Right cardiac atrium (tissue), 5 donors: ENCODE measurements around the gene COQ3. TPM values are rescaled to one million over a fixed set of nuclear protein-coding genes. Genes with fewer than 3 reads are reported as not detected.

Experiments
- ATAC-seq, 2 donors: fragments of 200-7000 bp; cut with Tn5 transposase; one replicate each; pipeline versions ENCODE4 v1.8.0 to v1.9.1; 2020; ENCODE audit warnings: moderate library complexity in 2 of 2, mild to moderate bottlenecking in 1 of 2
- DNase-seq, 3 donors: peaks; one replicate each; pipeline ENCODE4 v3.0.0-alpha.2; 2020
- H3K27ac ChIP-seq: one replicate; pipeline ENCODE4 v1.5.1; 2013; ENCODE audit warnings: mild to moderate bottlenecking, low read length, control low read depth, moderate library complexity
- H3K27me3 ChIP-seq: one replicate; pipeline ENCODE4 v1.6.1; 2013; ENCODE audit not compliant: control insufficient read depth, insufficient read depth
- H3K4me1 ChIP-seq: one replicate; pipeline ENCODE4 v1.6.1; 2013; ENCODE audit warnings: low read length; ENCODE audit not compliant: control insufficient read depth, insufficient read depth
- H3K4me3 ChIP-seq: one replicate; pipeline ENCODE4 v1.5.1; 2013; ENCODE audit warnings: low read length, control low read depth
- H3K9me3 ChIP-seq: one replicate; pipeline ENCODE4 v1.6.1; 2013; ENCODE audit warnings: low read length; ENCODE audit not compliant: control insufficient read depth
- WGBS: extraction: QIAGEN DNeasy Blood & Tissue Kit; methylation state at CpG from one replicate; pipeline ENCODE4 v1.1.7; 2013; 5-methylcytosine and 5-hydroxymethylcytosine counted together
- intact Hi-C, 4 donors: fragments of 100-400 bp; cut with DNase I; formaldehyde crosslinking; loops; one replicate each; pipeline versions ENCODE4 v1.11.0 to v1.14.0; 2022 to 2023
- polyA plus RNA-seq: library from polyadenylated mRNA; stranded (reverse); fragments of 200-250 nt; gene quantifications from one replicate; pipeline ENCODE4 v1.2.3, GENCODE V29; 2013
- total RNA-seq, 4 donors: library from RNA; stranded (reverse); fragmentation: NEBNext Ultra II Directional; extraction: Animal tissue kit (Norgen Biotek cat#: 25700); gene quantifications; one replicate each; pipeline ENCODE4 v1.2.1, GENCODE V29; 2021
- donor health status: healthy with polysubstance abuse.
- donor health status: DM: no; HTN: yes; CAD: no.
- donor health status: DM: no; HTN: no; CAD: no.
- donor health status: DM: no; HTN: yes; CAD: no; lungs with severe emphysema.
- donor health status: DM: yes; HTN: yes; CAD: no.

The COQ3 gene
- total and polyA plus RNA-seq, 5 donors, result 17.9 to 39.2 (median 26.6) TPM

DNA sequence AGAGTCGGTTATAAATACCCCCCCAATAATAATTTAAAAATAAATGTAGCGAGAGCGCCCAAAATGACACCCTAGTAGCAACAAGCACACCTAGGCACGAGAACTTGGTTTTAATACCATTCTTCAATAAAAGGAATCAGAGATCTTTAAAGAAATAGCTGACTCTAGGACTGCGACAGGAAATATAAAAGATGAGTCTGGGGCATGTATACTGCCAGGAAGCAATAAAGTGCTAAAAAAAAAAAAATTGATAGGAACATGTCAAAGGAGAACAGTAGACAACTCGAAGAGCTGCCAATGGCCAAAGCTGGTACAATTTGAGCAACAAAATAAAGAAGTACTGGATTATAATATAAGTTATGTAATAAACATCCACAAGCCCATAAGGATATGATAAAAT lies 28.9 kb upstream of the COQ3 start:
- WGBS, result 79% methylated on average over 6 of the region's 6 CpGs
- Histone ChIP-seq H3K4me3 (peak overlapping the region; percentile 92), H3K4me1 (peaks cover 11% of the 10 kb centered on the region)

DNA sequence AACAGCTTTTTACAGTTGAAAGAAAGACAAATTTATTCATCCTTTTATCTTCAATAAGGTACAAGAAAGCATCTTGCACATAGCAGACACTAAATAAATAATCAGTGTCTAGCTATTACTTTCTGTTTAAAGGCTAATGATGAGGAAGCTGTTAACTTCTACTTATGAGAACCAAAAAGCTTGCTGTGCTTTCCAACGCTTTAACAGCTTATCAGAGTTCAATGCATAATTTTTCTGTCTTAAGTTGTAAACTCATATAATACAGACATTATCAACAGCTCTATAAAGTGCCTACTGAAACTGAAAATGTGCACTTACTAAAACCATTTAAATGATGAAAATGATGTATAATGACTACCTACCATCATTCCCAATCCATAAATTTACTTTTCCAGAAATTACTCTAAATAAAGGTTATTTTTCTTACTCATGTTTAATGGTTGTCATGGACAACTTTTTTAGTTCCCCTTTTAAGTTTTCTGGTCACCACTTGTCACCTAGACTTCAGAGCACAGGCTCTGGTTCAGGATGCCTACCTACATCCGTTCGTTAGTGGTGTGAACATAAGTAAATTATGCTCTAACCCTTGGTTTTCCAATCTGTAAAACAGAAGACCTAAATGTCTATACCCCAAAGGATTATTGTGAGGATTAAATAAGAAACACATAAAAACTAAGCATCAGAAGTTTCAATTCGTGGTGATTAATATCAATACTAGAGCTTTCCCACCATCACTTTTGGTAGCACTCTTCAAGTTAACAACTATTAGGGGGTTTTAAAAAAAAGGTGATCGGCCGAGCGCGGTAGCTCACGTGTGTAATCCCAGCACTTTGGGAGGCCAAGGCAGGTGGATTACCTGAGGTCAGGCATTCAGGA lies 23.1 kb upstream of the COQ3 start:
- no peak overlapping the region for H3K4me3 ChIP-seq
- no peaks in the 10 kb centered on the region for H3K9me3 ChIP-seq
- no peak overlapping the region for H3K27ac ChIP-seq
- intact Hi-C loops, result no loop called here
- H3K27me3 ChIP-seq, result no peaks in the 10 kb centered on the region
- DNase-seq, result no peak
- peaks cover 8% of the 10 kb centered on the region for H3K4me1 ChIP-seq
- ATAC-seq, result no peak
- 85% methylated on average over 9 of the region's 9 CpGs for WGBS

More for the DNA sequence above, 28.9 kb upstream of the COQ3 start:
- no peak overlapping the region for H3K27ac ChIP-seq
- intact Hi-C loops, result no loop called here
- no peaks in the 10 kb centered on the region for H3K27me3 ChIP-seq
- ATAC-seq, result no peak
- DNase-seq, result no peak
- no peaks in the 10 kb centered on the region for H3K9me3 ChIP-seq

DNA sequence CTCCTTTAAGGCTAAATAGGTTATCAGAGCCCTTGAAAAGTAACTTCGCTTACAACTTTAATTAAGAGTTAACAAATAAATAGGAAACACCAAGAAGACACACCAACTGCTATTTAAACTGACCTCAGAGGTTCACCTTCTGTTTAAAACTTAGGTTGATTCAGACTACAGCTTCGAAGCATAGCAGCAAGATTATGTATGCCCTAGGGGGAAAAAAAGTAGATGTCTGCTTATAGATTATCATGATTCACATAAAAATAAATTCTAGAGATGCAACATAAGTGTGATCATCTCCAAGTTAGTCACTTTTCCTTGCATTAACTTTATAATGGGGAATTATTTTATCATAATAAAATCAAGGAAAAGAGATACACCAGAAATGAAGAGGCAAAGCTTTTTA lies 22.2 kb upstream of the COQ3 start:
- WGBS, result 73% methylated on average over 2 of the region's 2 CpGs
- Histone ChIP-seq H3K27ac (no peak overlapping the region), H3K27me3 (no peaks in the 10 kb centered on the region), H3K9me3 (no peaks in the 10 kb centered on the region), H3K4me3 (no peak overlapping the region), H3K4me1 (peaks cover 5% of the 10 kb centered on the region)
- intact Hi-C loops, result no loop called here
- DNase-seq (no peak), ATAC-seq (no peak)

- H3K27ac ChIP-seq, result no peak overlapping the region
- peaks cover 4% of the 10 kb centered on the region for H3K4me1 ChIP-seq
Measured at GRCh38 chr6:99415446-99415845, 21.5 kb upstream of the COQ3 start.

DNA sequence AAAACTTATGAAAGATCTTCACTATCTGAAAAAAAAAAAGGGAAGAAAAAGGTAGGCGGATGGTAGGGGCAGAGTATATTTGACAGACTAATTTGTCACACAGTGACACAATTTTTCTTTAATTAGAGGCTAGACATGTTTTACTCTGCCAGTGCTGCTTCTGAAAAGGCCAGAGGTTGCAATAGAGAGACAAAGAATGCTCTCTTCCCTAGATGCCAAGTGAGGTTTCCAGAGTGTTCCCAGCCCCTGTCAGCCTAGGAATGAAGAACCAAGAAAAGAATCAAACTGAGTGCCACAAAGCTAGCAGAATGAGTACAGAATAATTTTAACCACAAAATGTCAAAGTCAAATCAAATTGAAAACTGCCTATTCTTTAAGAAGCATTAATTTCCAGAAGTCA lies 18.1 kb upstream of the COQ3 start:
- H3K4me1 ChIP-seq, result peaks cover 2% of the 10 kb centered on the region
- 77% methylated on average over 1 of the region's 1 CpG for WGBS
- peak in 1 of 2 donors; percentile 51 for ATAC-seq

More at GRCh38 chr6:99415446-99415845, 21.5 kb upstream of the COQ3 start:
- intact Hi-C loops, result no loop called here
- Histone ChIP-seq H3K4me3 (no peak overlapping the region), H3K9me3 (no peaks in the 10 kb centered on the region), H3K27me3 (no peaks in the 10 kb centered on the region)
- ATAC-seq, result no peak
- no peak for DNase-seq

DNA sequence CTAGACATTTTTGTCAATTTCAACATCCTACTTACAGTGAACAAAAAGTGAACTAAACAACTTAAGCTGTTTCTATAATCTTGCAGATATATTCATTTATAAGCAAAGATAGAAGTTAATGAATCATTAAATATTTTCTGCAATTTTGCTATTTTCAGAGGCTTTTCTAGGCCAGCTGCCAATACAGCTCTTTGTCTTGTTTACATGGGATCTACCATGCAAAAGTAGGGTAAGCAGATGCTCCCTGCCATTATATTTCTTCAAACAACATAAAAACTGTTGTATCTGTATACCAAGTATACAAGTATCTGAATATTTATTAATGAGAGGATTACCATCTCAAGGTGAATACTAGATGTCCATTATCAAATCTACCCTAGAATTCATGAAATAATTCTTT lies 15.7 kb upstream of the COQ3 start:
- no peak overlapping the region for H3K27ac ChIP-seq
- no peaks in the 10 kb centered on the region for H3K9me3 ChIP-seq
- peaks cover 2% of the 10 kb centered on the region for H3K4me1 ChIP-seq
- DNase-seq (no peak), ATAC-seq (no peak)
- intact Hi-C loops, result no loop called here
- H3K27me3 ChIP-seq, result no peaks in the 10 kb centered on the region
- H3K4me3 ChIP-seq, result no peak overlapping the region

More for the DNA sequence above, 18.1 kb upstream of the COQ3 start:
- no peak for DNase-seq
- no peaks in the 10 kb centered on the region for H3K27me3 ChIP-seq
- H3K4me3 ChIP-seq, result no peak overlapping the region
- H3K9me3 ChIP-seq, result no peaks in the 10 kb centered on the region
- H3K27ac ChIP-seq, result no peak overlapping the region
- intact Hi-C loops, result no loop called here

GRCh38 chr6:99407076-99407475 lies 13.1 kb upstream of the COQ3 start:
- WGBS, result 83% methylated on average over 7 of the region's 7 CpGs

GRCh38 chr6:99402448-99402847 lies 8.5 kb upstream of the COQ3 start:
- 81% methylated on average over 5 of the region's 5 CpGs for WGBS
- Histone ChIP-seq H3K4me1 (no peaks in the 10 kb centered on the region), H3K9me3 (no peaks in the 10 kb centered on the region), H3K27me3 (no peaks in the 10 kb centered on the region), H3K27ac (no peak overlapping the region), H3K4me3 (no peak overlapping the region)
- DNase-seq (no peak), ATAC-seq (no peak)
- intact Hi-C loops, result no loop called here

More at GRCh38 chr6:99407076-99407475, 13.1 kb upstream of the COQ3 start:
- Histone ChIP-seq H3K27ac (no peak overlapping the region), H3K9me3 (no peaks in the 10 kb centered on the region), H3K4me3 (no peak overlapping the region), H3K4me1 (no peaks in the 10 kb centered on the region), H3K27me3 (no peaks in the 10 kb centered on the region)
- DNase-seq (no peak), ATAC-seq (no peak)
- intact Hi-C loops, result no loop called here

DNA sequence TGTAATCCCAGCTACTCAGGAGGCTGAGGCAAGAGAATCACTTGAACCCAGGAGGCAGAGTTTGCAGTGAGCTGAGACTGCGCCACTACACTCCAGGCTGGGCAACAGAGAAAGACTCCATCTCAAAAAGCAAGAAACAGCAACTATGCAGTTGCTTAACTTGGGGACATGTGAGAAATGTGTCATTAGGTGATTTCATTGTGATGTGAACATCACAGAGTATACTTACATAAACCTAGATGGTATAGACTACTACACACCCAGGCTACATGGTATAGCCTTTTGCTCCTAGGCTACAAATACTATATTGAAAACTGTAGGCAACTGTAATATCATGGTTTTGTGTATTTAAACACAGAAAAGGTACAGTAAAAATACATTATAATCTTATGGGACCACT lies 3.3 kb upstream of the COQ3 start:
- 37% methylated on average over 1 of the region's 1 CpG for WGBS
- Histone ChIP-seq H3K4me3 (no peak overlapping the region), H3K27ac (no peak overlapping the region), H3K27me3 (no peaks in the 10 kb centered on the region), H3K4me1 (no peaks in the 10 kb centered on the region), H3K9me3 (no peaks in the 10 kb centered on the region)
- intact Hi-C loops, result no loop called here
- no peak for ATAC-seq
- DNase-seq, result no peak

- intact Hi-C loops, result no loop called here
- peak overlapping the region; percentile 83 for H3K27ac ChIP-seq
Measured at GRCh38 chr6:99393366-99393697, 663 bp downstream of the COQ3 start.

DNA sequence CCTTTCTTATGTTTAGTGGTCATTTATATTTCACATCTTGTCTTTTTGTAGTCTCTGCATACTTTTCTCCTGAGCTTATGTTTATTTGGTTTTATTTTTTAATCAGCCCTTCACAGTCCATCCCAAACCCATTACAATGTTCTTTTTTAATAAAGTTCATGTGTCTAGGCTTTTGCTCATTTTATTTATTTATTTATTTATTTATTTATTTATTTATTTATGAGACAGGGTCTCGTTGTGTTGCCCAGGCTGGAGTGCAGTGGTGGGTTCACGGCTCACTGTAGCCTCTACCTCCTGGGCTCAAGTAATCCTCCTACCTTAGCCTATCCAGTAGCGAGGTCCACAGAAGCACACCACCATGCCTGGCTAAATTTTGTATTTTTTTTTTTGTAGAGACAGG lies 3.1 kb downstream of the COQ3 start:
- 96% methylated on average over 3 of the region's 3 CpGs for WGBS
- intact Hi-C loops, result no loop called here

More at GRCh38 chr6:99393366-99393697, 663 bp downstream of the COQ3 start:
- WGBS, result 21% methylated on average over 2 of the region's 2 CpGs
- H3K4me1 ChIP-seq, result no peaks in the 10 kb centered on the region
- DNase-seq (no peak), ATAC-seq (peak; percentile 4 to 9)
- H3K27me3 ChIP-seq, result no peaks in the 10 kb centered on the region
- H3K4me3 ChIP-seq, result peak overlapping the region; percentile 90
- H3K9me3 ChIP-seq, result no peaks in the 10 kb centered on the region

DNA sequence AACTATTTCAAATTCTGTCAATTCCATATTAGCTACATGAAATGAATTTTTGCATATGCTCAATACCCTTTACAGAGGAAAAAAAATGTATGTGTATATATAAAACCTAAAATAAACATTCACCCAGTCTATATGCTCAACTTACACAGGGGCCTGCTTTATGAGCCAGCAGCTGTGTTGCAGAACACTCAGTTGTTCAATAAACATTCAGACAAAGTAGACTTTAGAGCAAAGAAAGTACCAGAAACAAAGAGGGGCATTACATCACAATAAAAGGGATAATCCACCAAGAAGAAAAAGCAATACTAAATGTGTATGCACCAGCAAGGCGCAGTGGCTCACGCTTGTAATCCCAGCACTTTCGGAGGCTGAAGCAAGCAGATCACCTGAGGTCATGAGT lies 9.5 kb downstream of the COQ3 start:
- Histone ChIP-seq H3K27me3 (no peaks in the 10 kb centered on the region), H3K4me3 (no peak overlapping the region), H3K27ac (no peak overlapping the region), H3K9me3 (no peaks in the 10 kb centered on the region), H3K4me1 (no peaks in the 10 kb centered on the region)
- no peak for DNase-seq
- 98% methylated on average over 3 of the region's 3 CpGs for WGBS
- intact Hi-C loops, result no loop called here
- no peak for ATAC-seq

More for the DNA sequence above, 3.1 kb downstream of the COQ3 start:
- no peak overlapping the region for H3K27ac ChIP-seq
- DNase-seq (no peak), ATAC-seq (no peak)
- H3K4me1 ChIP-seq, result no peaks in the 10 kb centered on the region
- no peaks in the 10 kb centered on the region for H3K27me3 ChIP-seq
- H3K9me3 ChIP-seq, result no peaks in the 10 kb centered on the region
- H3K4me3 ChIP-seq, result no peak overlapping the region
